OCI-LY1 (cell line): Measurements from ENCODE around the gene IMMP2L.

Experiments
- H2AFZ ChIP-seq: fragments of 200-600 bp; sonication (generic), shearing (Covaris generic); 2 replicates; pipeline ENCODE4 v1.6.0; 2014; ENCODE audit warnings: antibody characterized with exemption, mild to moderate bottlenecking, low read length
- H3F3A ChIP-seq: fragments of 200-600 bp; sonication (generic), shearing (Covaris generic); 2 replicates; pipeline ENCODE4 v1.6.0; 2014; ENCODE audit warnings: mild to moderate bottlenecking, antibody characterized with exemption, low read length, moderate library complexity; ENCODE audit not compliant: insufficient read depth
- H3K27ac ChIP-seq: fragments of 200-600 bp; sonication (generic); 2 replicates; pipeline ENCODE4 v1.5.1; 2014; ENCODE audit warnings: low read length, mixed run types, mild to moderate bottlenecking, low read depth; ENCODE audit not compliant: poor library complexity, severe bottlenecking
- H3K27me3 ChIP-seq: fragments of 200-600 bp; sonication (generic); 2 replicates; pipeline ENCODE4 v1.6.0; 2014; ENCODE audit warnings: antibody characterized with exemption, mild to moderate bottlenecking, low read length, moderate library complexity; ENCODE audit not compliant: insufficient read depth
- H3K36me3 ChIP-seq: fragments of 200-600 bp; sonication (generic); 2 replicates; pipeline ENCODE4 v1.6.1; 2014; ENCODE audit warnings: mild to moderate bottlenecking, antibody characterized with exemption, low read length, moderate library complexity, mixed read lengths; ENCODE audit not compliant: insufficient read depth
- H3K4me1 ChIP-seq: fragments of 200-600 bp; sonication (generic); 2 replicates; pipeline ENCODE4 v1.5.1; 2014; ENCODE audit warnings: mild to moderate bottlenecking, low read length, moderate library complexity; ENCODE audit not compliant: insufficient read depth, severe bottlenecking
- H3K4me2 ChIP-seq: fragments of 200-600 bp; sonication (generic), shearing (Covaris generic); 2 replicates; pipeline ENCODE4 v1.6.1; 2014; ENCODE audit warnings: low read length
- H3K4me3 ChIP-seq: fragments of 200-600 bp; sonication (generic); 2 replicates; pipeline ENCODE4 v1.5.1; 2014; ENCODE audit warnings: low read length, low read depth, mild to moderate bottlenecking, mixed read lengths; ENCODE audit not compliant: poor library complexity, severe bottlenecking
- H3K79me2 ChIP-seq: fragments of 200-600 bp; shearing (Covaris generic); 2 replicates; pipeline ENCODE4 v1.6.1; 2016; ENCODE audit warnings: mixed run types, low read length, mixed read lengths; ENCODE audit not compliant: insufficient read depth
- H3K9ac ChIP-seq: fragments of 200-600 bp; sonication (generic), shearing (Covaris generic); 2 replicates; pipeline ENCODE4 v1.6.1; 2014; ENCODE audit warnings: mild to moderate bottlenecking, low read length, mixed read lengths
- H3K9me2 ChIP-seq: fragments of 200-600 bp; sonication (generic), shearing (Covaris generic); 2 replicates; pipeline ENCODE4 v1.6.1; 2014; ENCODE audit warnings: low read depth, mild to moderate bottlenecking, low read length, mixed read lengths
- H3K9me3 ChIP-seq: fragments of 200-600 bp; shearing (Covaris generic); 2 replicates; pipeline ENCODE4 v1.6.1; 2014; ENCODE audit warnings: low read length, mixed read lengths
- H4K20me1 ChIP-seq: fragments of 200-600 bp; sonication (generic), shearing (Covaris generic); 2 replicates; pipeline ENCODE4 v1.6.0; 2016; ENCODE audit warnings: mild to moderate bottlenecking, low read length; ENCODE audit not compliant: insufficient read depth
- EZH2 ChIP-seq: fragments of 200-600 bp; sonication (generic), shearing (Covaris generic); IDR thresholded peaks from 2 replicates; pipeline ENCODE4 v1.8.0; 2017; ENCODE audit warnings: borderline replicate concordance, mixed run types, mild to moderate bottlenecking, antibody characterized with exemption, low read length, moderate library complexity, mixed read lengths
- TF ChIP-seq, protein P1 (sequence below): fragments of 200-600 bp; sonication (generic), shearing (Covaris generic); IDR thresholded peaks from 2 replicates; pipeline ENCODE4 v1.5.1; 2017; ENCODE audit warnings: mild to moderate bottlenecking, antibody characterized with exemption, low read length, moderate library complexity, mixed read lengths

The IMMP2L gene

DNA sequence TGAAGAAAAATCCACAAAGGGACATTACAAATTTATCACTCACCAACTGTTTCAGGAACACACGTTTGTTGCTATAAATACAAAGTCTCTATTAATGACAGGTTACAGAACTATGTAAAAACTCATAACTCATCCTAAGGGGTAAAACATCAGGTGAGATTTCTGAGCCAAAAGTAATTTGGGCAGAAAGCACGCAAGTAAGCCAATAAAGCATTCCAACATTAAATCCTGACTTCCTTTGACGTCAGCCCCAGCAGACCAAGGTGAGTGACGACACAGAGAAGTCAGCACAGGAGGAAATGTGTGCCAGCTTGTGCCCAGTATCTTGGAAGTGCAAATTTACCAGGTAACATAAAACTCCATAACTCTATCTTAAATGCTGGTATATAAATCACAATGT lies 45.7 kb downstream of the IMMP2L start:
- Histone ChIP-seq H3K4me2 (no peak overlapping the region), H3K27ac (no peak overlapping the region), H3K4me3 (no peak overlapping the region), H3K9ac (no peak overlapping the region), H3K9me3 (peaks cover 5% of the 10 kb centered on the region; the same call in 1 of the 2 replicates), H2AFZ (no peak overlapping the region), H4K20me1 (no peaks in the 10 kb centered on the region), H3K36me3 (peaks cover 22% of the 10 kb centered on the region), H3K79me2 (no peaks in the 10 kb centered on the region), H3K27me3 (no peaks in the 10 kb centered on the region), H3K4me1 (no peaks in the 10 kb centered on the region), H3K9me2 (no peaks in the 10 kb centered on the region), H3F3A (no peaks in the 10 kb centered on the region)
- no peak for TF ChIP-seq EZH2
- TF ChIP-seq, protein P1, sequence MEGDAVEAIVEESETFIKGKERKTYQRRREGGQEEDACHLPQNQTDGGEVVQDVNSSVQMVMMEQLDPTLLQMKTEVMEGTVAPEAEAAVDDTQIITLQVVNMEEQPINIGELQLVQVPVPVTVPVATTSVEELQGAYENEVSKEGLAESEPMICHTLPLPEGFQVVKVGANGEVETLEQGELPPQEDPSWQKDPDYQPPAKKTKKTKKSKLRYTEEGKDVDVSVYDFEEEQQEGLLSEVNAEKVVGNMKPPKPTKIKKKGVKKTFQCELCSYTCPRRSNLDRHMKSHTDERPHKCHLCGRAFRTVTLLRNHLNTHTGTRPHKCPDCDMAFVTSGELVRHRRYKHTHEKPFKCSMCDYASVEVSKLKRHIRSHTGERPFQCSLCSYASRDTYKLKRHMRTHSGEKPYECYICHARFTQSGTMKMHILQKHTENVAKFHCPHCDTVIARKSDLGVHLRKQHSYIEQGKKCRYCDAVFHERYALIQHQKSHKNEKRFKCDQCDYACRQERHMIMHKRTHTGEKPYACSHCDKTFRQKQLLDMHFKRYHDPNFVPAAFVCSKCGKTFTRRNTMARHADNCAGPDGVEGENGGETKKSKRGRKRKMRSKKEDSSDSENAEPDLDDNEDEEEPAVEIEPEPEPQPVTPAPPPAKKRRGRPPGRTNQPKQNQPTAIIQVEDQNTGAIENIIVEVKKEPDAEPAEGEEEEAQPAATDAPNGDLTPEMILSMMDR = no peak

DNA sequence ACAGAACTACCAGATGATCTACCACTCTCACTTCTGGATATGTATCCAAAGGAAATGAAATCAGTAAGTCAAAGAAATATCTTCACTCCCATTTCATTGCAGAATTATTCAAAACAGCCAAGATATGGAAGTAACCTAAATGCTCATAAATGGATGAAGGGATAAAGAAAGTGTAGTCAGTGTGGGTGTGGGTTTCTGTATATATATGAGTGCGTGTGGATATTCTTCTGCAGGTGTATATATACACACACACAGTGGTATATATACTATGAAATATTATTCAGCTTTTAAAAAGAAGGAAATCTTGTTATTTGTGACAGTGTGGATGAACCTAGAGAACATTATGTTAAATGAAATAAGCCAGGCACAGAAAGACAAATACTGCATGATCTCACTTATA lies 48.7 kb downstream of the IMMP2L start:
- no peaks in the 10 kb centered on the region for H3K4me1 ChIP-seq

DNA sequence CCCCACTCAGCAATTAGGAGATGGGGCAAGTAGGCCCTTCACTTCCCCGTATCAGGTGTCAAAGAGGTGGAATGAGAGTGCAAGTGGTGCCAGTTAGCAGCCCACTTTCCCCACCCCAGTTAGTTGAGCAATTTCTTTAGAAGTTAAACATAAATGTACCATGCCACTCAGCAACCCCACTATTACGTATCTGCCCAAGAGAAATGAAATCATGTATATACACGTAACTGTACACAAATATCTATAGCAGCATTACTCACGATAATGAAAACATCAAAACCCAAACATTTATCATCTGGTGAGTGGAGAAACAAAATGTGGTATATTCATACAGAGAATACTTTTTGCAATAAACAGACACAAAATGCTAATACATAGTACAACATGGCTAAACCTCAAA lies 50.4 kb downstream of the IMMP2L start:
- Histone ChIP-seq H2AFZ (no peak overlapping the region), H3K9me3 (0 out of 2 replicates have a peak, but pooled peaks cover 2% of the 10 kb centered on the region), H3K4me2 (no peak overlapping the region), H3F3A (no peaks in the 10 kb centered on the region), H3K4me1 (no peaks in the 10 kb centered on the region), H3K27ac (no peak overlapping the region), H3K4me3 (no peak overlapping the region), H3K27me3 (no peaks in the 10 kb centered on the region), H3K9me2 (no peaks in the 10 kb centered on the region), H3K9ac (no peak overlapping the region), H3K36me3 (no peaks in the 10 kb centered on the region; the same call in 1 of the 2 replicates), H3K79me2 (no peaks in the 10 kb centered on the region), H4K20me1 (no peaks in the 10 kb centered on the region)
- TF ChIP-seq, protein P1 = no peak
- TF ChIP-seq EZH2 = no peak

More for the DNA sequence above, 48.7 kb downstream of the IMMP2L start:
- Histone ChIP-seq H3K27me3 (no peaks in the 10 kb centered on the region), H3K9me3 (0 out of 2 replicates have a peak, but pooled peaks cover 2% of the 10 kb centered on the region), H3K4me3 (no peak overlapping the region), H3K4me2 (no peak overlapping the region), H3K9ac (no peak overlapping the region), H3K36me3 (peaks cover 6% of the 10 kb centered on the region), H3K79me2 (no peaks in the 10 kb centered on the region), H4K20me1 (no peaks in the 10 kb centered on the region), H3F3A (no peaks in the 10 kb centered on the region), H2AFZ (no peak overlapping the region), H3K9me2 (no peaks in the 10 kb centered on the region), H3K27ac (no peak overlapping the region)
- no peak for TF ChIP-seq EZH2
- TF ChIP-seq, protein P1 = no peak
